ENCODE results near the gene LACRT.

DNA sequence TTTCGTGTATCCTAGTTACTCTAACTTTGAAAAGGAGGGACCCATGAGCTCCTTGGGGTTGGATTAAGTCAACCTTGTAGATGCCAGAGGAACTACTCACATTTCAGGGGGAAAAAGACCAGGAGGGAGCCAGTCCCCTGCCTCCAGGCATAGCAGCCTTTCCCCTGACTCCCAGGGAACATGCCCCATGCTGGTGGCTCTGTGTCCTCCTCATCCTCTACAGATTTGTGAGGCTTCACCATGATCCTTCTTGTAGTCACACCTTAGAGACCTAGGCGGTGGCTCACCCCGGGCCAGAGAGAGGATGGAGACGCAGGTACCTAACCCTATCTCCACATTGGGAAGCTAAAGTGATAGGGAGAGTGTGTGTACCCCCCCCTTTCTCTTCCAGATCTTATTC is 30.3 kb downstream of the LACRT start:
- no peak for TF ChIP-seq EZH2phosphoT487 (IDR thresholded peaks at IDR 0.05; ENCODE audit: borderline replicate concordance, low read depth)
- TF ChIP-seq, protein P1, sequence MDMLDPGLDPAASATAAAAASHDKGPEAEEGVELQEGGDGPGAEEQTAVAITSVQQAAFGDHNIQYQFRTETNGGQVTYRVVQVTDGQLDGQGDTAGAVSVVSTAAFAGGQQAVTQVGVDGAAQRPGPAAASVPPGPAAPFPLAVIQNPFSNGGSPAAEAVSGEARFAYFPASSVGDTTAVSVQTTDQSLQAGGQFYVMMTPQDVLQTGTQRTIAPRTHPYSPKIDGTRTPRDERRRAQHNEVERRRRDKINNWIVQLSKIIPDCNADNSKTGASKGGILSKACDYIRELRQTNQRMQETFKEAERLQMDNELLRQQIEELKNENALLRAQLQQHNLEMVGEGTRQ (IDR thresholded peaks at IDR 0.05; ENCODE audit: borderline replicate concordance, low read depth, low read length) = no peak
- no peak for TF ChIP-seq JUND (IDR thresholded peaks at IDR 0.05)
- TF ChIP-seq, protein P2, sequence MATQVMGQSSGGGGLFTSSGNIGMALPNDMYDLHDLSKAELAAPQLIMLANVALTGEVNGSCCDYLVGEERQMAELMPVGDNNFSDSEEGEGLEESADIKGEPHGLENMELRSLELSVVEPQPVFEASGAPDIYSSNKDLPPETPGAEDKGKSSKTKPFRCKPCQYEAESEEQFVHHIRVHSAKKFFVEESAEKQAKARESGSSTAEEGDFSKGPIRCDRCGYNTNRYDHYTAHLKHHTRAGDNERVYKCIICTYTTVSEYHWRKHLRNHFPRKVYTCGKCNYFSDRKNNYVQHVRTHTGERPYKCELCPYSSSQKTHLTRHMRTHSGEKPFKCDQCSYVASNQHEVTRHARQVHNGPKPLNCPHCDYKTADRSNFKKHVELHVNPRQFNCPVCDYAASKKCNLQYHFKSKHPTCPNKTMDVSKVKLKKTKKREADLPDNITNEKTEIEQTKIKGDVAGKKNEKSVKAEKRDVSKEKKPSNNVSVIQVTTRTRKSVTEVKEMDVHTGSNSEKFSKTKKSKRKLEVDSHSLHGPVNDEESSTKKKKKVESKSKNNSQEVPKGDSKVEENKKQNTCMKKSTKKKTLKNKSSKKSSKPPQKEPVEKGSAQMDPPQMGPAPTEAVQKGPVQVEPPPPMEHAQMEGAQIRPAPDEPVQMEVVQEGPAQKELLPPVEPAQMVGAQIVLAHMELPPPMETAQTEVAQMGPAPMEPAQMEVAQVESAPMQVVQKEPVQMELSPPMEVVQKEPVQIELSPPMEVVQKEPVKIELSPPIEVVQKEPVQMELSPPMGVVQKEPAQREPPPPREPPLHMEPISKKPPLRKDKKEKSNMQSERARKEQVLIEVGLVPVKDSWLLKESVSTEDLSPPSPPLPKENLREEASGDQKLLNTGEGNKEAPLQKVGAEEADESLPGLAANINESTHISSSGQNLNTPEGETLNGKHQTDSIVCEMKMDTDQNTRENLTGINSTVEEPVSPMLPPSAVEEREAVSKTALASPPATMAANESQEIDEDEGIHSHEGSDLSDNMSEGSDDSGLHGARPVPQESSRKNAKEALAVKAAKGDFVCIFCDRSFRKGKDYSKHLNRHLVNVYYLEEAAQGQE (IDR thresholded peaks at IDR 0.05; ENCODE audit: low read depth, low read length) = no peak
- TF ChIP-seq, protein P3, sequence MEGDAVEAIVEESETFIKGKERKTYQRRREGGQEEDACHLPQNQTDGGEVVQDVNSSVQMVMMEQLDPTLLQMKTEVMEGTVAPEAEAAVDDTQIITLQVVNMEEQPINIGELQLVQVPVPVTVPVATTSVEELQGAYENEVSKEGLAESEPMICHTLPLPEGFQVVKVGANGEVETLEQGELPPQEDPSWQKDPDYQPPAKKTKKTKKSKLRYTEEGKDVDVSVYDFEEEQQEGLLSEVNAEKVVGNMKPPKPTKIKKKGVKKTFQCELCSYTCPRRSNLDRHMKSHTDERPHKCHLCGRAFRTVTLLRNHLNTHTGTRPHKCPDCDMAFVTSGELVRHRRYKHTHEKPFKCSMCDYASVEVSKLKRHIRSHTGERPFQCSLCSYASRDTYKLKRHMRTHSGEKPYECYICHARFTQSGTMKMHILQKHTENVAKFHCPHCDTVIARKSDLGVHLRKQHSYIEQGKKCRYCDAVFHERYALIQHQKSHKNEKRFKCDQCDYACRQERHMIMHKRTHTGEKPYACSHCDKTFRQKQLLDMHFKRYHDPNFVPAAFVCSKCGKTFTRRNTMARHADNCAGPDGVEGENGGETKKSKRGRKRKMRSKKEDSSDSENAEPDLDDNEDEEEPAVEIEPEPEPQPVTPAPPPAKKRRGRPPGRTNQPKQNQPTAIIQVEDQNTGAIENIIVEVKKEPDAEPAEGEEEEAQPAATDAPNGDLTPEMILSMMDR (IDR thresholded peaks at IDR 0.05) = no peak
- TF ChIP-seq CHD2 (IDR thresholded peaks at IDR 0.05; ENCODE audit: low read length, partially characterized antibody) = no peak
- TF ChIP-seq, protein P4, sequence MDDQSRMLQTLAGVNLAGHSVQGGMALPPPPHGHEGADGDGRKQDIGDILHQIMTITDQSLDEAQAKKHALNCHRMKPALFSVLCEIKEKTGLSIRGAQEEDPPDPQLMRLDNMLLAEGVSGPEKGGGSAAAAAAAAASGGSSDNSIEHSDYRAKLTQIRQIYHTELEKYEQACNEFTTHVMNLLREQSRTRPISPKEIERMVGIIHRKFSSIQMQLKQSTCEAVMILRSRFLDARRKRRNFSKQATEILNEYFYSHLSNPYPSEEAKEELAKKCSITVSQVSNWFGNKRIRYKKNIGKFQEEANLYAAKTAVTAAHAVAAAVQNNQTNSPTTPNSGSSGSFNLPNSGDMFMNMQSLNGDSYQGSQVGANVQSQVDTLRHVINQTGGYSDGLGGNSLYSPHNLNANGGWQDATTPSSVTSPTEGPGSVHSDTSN (IDR thresholded peaks at IDR 0.05) = no peak
- no peak for TF ChIP-seq TAF1 (IDR thresholded peaks at IDR 0.05; ENCODE audit: borderline replicate concordance, low read depth, low read length)
- no peak for TF ChIP-seq EP300 (IDR thresholded peaks at IDR 0.05; ENCODE audit: borderline replicate concordance in 1 of 2, low read depth in 1 of 2, low read length in 1 of 2)
- TF ChIP-seq, protein P5, sequence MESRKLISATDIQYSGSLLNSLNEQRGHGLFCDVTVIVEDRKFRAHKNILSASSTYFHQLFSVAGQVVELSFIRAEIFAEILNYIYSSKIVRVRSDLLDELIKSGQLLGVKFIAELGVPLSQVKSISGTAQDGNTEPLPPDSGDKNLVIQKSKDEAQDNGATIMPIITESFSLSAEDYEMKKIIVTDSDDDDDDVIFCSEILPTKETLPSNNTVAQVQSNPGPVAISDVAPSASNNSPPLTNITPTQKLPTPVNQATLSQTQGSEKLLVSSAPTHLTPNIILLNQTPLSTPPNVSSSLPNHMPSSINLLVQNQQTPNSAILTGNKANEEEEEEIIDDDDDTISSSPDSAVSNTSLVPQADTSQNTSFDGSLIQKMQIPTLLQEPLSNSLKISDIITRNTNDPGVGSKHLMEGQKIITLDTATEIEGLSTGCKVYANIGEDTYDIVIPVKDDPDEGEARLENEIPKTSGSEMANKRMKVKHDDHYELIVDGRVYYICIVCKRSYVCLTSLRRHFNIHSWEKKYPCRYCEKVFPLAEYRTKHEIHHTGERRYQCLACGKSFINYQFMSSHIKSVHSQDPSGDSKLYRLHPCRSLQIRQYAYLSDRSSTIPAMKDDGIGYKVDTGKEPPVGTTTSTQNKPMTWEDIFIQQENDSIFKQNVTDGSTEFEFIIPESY (IDR thresholded peaks at IDR 0.05; ENCODE audit: borderline replicate concordance, low read depth) = no peak
- TF ChIP-seq FOXJ3 (CRISPR knock-in tag; IDR thresholded peaks at IDR 0.05) = no peak
- TF ChIP-seq, protein P6, sequence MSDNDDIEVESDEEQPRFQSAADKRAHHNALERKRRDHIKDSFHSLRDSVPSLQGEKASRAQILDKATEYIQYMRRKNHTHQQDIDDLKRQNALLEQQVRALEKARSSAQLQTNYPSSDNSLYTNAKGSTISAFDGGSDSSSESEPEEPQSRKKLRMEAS (IDR thresholded peaks at IDR 0.05; ENCODE audit: low read depth) = no peak
- TF ChIP-seq GABPA (IDR thresholded peaks at IDR 0.05; ENCODE audit: low read depth) = no peak
- no peak for TF ChIP-seq TCF12 (IDR thresholded peaks at IDR 0.05)

Measured in SK-N-SH (cell line).